22Rv1 (cell line): ENCODE measurements around the gene SLX4.

Experiments
- ZFX ChIP-seq: fragments of 450-650 bp; IDR thresholded peaks from 2 replicates; pipeline ENCODE4 v1.6.1; 2017; ENCODE audit warnings: antibody characterized with exemption, borderline replicate concordance
- TF ChIP-seq, protein P1 (sequence below): fragments of 450-650 bp; IDR thresholded peaks from 2 replicates; pipeline ENCODE4 v1.5.1; 2017; ENCODE audit warnings: mild to moderate bottlenecking

- TF ChIP-seq, protein P1, sequence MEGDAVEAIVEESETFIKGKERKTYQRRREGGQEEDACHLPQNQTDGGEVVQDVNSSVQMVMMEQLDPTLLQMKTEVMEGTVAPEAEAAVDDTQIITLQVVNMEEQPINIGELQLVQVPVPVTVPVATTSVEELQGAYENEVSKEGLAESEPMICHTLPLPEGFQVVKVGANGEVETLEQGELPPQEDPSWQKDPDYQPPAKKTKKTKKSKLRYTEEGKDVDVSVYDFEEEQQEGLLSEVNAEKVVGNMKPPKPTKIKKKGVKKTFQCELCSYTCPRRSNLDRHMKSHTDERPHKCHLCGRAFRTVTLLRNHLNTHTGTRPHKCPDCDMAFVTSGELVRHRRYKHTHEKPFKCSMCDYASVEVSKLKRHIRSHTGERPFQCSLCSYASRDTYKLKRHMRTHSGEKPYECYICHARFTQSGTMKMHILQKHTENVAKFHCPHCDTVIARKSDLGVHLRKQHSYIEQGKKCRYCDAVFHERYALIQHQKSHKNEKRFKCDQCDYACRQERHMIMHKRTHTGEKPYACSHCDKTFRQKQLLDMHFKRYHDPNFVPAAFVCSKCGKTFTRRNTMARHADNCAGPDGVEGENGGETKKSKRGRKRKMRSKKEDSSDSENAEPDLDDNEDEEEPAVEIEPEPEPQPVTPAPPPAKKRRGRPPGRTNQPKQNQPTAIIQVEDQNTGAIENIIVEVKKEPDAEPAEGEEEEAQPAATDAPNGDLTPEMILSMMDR: no peak
- no peak for TF ChIP-seq ZFX
Measured at GRCh38 chr16:3566990-3567389, 44.4 kb downstream of the SLX4 start.
